ENCODE data around the gene MMP13.

DNA sequence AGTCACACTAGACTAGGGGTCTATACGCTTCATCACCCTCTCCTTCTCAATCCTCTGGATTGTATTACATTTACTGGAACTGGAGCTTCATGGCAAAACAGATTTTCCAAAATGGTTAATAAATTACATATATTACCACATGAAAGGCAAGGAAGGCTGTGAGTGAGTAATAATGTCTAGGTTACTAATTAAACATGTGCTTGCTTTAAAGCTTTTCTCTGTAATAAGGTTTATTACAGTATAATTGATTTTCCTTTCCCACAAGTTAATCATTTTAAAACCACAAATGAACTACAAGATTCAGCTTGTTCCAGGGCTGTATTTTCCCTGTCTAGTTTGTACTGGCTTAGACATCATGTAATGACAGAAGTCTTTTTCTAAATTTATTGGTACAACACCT lies 25.6 kb downstream of the MMP13 start:
- TF ChIP-seq TAF1 (IDR thresholded peaks at IDR 0.05; ENCODE audit: low read depth, low read length) (no peak), POLR2AphosphoS5 (IDR thresholded peaks at IDR 0.05; ENCODE audit: low read depth, low read length) (no peak), SPI1 (IDR thresholded peaks at IDR 0.05; ENCODE audit: low read depth, low read length) (no peak)
